ENCODE measurements around the gene MTMR4.
A peak's percentile ranks its signal among the peaks of the same experiment; 100 is the strongest.
"Not testable (repeated sequence)": the region's sequence is repeated elsewhere in the genome, so short reads cannot be mapped to it uniquely, and the experiment has no call there.

Gene MTMR4

DNA sequence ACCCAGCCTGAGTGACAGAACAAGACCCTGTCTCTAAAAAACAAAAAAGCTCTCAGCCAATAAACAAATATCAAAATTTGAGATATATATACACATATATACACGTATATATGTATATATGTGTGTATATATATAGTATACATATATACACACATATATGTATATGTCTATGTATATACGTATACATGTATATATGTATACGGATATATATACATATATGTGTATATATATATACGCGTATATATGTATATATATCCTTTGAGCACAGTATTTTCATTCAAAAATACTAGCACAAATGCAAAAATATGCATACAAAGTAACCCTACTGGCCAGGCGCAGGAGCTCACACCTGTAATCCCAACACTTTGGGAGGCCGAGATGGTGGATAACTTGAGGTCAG, 13.0 kb downstream of the MTMR4 start:
- no peak for TF ChIP-seq JUND (IDR thresholded peaks at IDR 0.05; ENCODE audit: low read depth)
- no peak for DNase-seq (ENCODE audit: low read depth in 1 of 2, low spot score in 1 of 2)
- in situ Hi-C loops (cut with HindIII; ENCODE audit: low pct_unique_long_range_greater_than_20kb, low sequenced_read_pairs), result no loop called here

DNA sequence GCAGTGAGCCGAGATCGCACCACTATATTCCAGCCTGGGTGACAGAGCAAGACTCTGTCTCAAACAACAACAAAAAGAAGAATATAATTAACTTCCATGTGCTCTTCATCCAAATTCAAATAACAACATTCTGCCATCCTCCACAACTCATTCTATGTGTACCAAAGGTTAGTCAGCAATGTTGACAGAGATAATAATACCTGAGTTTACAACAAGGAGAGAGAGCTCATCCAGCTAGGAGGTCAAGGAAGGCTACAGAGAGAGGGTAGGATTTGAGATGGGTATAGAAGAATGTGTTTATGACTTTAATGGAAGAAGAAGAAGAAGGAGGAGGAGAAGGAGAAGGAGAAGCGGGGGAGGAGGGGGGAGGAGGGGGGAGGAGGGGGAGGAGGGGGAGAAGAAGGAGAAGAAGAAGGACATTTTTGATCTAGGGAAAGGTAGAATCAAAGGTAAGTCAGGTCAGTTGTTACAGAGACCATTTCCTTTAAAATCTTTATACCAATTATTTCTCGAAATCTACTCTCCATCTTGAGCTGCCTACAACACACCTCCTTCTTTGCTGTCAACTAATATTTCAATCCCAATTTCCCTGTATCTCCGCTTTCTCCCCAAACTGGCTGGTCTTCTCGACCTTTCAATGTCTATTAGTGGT, 16.1 kb downstream of the MTMR4 start:
- no peak for DNase-seq (ENCODE audit: low read depth in 1 of 2, low spot score in 1 of 2)
- TF ChIP-seq JUND (IDR thresholded peaks at IDR 0.05; ENCODE audit: low read depth), result no peak
- in situ Hi-C loops (cut with HindIII; ENCODE audit: low pct_unique_long_range_greater_than_20kb, low sequenced_read_pairs), result no loop called here

DNA sequence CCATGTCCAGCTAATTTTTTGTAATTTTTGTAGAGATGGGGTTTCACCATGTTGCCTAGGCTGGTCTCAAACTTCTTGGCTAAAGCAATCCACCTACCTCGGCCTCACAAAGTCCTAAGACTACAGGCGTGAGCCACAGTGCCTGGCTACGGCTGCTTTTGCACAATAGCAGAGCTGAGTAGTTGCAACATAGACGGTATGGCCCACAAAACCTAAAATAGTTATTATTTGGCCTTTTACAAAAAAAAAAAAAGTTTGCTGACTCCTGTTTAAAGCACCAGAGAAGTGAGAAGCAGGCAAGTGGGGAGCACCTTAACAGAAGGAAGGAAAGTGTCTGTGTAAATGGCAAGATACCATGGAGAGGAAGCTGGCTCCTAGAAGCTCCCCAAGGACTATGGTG, 20.9 kb downstream of the MTMR4 start:
- TF ChIP-seq JUND (IDR thresholded peaks at IDR 0.05; ENCODE audit: low read depth), result no peak
- in situ Hi-C loops (cut with HindIII; ENCODE audit: low pct_unique_long_range_greater_than_20kb, low sequenced_read_pairs), result no loop called here
- no peak for DNase-seq (ENCODE audit: low read depth in 1 of 2, low spot score in 1 of 2)

DNA sequence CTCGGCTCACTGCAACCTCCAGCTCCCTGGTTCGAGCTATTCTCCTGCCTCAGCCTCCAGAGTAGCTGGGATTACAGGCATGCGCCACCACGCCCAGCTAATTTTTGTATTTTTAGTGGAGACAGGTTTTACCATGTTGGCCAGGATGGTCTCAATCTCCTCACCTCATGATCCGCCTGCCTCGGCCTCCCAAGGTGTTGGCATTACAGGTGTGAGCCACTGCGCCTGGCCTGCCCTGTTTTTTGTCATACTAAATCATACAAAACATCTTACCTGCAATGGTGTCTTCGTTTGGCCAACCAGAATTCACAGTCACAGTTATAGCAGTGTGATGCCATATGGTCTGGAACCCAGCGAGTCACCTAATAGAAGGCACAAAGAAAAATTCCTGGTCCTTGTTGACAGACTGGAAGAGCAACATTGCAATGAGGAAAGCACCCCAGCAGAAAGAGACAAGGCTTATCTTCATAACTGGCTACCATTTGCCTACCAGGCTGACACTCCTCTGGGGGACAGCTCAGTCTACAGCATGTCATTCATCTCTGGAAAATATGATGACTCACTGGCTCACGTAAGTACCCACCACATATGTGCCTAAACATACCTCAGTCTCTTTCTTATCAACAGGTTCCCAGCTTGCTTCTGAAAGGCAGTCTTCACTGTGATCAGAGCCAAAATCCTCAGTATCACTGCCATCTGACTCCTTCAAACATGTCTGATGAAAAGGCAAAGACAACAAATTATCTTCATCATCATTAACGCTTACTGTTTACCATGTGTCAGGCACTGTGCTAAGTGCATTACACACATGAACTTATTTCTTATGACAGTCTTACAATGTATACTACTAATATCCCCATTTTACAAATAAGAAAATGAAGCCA, 22.0 kb downstream of the MTMR4 start:
- in situ Hi-C loops (cut with HindIII; ENCODE audit: low pct_unique_long_range_greater_than_20kb, low sequenced_read_pairs), result no loop called here
- peak in 1 of 2 experiments; percentile 24 for DNase-seq (ENCODE audit: low read depth in 1 of 2, low spot score in 1 of 2)
- TF ChIP-seq JUND (IDR thresholded peaks at IDR 0.05; ENCODE audit: low read depth), result no peak

DNA sequence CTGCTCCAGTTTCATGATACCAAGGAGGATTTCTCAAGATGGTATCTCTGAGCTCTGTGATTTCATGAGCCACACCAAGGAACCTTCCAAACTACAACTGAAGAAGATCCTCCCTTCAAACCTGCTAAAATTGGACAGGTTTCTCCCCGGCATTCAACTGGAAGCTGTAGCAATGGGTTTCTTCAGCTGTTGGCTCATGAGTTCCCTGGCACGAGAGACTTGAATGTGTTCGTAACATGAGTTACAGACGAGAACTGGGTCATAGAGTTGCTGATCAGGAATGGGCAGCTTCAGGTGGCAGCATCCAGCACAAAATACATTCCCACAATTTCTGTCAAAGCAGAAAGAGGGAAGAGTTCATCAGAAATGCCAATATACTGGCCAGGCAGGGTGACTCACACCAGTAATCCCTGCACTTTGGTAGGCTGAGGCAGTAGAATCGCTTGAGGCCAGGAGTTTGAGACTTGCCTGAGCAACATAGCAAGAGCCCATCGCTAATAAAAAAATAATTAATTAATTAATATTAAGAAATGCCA, 22.9 kb downstream of the MTMR4 start:
- in situ Hi-C loops (cut with HindIII; ENCODE audit: low pct_unique_long_range_greater_than_20kb, low sequenced_read_pairs), result no loop called here
- no peak for DNase-seq (ENCODE audit: low read depth in 1 of 2, low spot score in 1 of 2)
- no peak for TF ChIP-seq JUND (IDR thresholded peaks at IDR 0.05; ENCODE audit: low read depth)

DNA sequence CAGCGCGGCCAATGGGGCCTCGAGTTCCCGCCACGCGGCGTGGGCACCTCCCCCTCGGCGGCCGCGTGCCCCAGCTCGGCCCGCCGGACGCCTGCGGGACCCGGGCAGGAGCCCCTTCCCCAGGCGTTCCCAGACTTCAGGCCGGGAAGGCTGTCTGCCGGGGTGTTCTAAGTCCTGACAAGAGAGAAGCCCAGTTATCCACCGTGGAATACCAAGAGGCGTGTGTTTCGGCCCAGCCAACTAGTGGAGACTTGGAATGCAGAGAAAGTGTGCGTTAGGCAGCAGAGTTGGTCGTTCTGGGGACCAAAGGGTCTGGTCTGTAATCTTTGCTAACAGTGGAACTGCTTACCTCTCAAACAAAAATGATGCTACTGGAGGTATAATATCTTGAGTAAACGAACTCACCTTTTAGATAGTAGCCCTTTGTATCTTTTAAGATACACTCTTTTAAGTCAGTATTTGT, 26.0 kb downstream of the MTMR4 start:
- no peak for TF ChIP-seq JUND (IDR thresholded peaks at IDR 0.05; ENCODE audit: low read depth)
- DNase-seq (ENCODE audit: low read depth in 1 of 2, low spot score in 1 of 2), result no peak
- in situ Hi-C loops (cut with HindIII; ENCODE audit: low pct_unique_long_range_greater_than_20kb, low sequenced_read_pairs), result no loop called here

DNA sequence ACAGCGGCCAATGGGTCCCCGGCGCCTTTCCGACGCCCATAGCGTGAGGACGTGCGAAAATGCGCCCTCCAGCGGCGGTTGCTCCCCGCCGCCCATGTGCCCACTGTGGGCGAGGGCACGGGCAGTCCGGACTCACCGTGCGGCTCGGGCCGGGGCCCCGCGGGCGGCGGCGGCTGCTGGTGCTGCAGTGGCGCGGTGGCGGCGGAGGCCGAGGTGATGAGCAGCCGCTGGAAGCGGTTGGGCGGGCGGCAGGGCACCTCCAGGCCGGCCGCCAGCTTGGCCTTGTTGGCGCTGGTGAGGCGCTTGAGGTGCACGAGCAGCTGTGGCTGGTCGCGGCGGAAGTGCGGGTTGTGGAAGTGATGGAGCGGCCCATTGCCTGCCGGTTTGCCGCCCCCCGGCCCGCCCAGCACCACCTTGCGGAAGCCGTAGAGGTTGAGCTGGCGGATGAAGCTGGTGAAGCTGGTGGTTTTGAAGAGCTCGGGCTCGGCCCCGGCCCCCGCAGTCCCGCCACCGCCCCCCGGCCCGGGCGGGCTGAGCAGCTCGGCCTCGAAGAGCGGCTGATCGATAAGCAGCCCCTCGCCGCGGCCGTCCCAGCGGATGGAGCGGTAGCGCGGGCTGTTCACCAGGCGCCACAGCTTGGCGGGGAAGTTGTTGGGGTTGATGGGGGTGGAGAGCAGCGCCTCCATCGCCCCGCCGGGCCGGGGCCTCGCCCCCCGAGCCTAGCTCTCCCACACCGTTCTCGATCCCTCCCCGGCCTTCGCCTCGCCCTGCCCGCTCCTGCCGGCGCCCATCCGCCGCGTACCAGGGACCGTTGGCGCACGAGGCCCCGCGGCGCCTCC, 26.6 kb downstream of the MTMR4 start, which contains the start of gene HSF5:
Gene HSF5 (minus strand): TSS at position 820 of the 839 bp plus-strand sequence. CDS start 134 bp downstream, at position 686.
- in situ Hi-C loops (cut with HindIII; ENCODE audit: low pct_unique_long_range_greater_than_20kb, low sequenced_read_pairs), result no loop called here
- no peak for DNase-seq (ENCODE audit: low read depth in 1 of 2, low spot score in 1 of 2)
- no peak for TF ChIP-seq JUND (IDR thresholded peaks at IDR 0.05; ENCODE audit: low read depth)

DNA sequence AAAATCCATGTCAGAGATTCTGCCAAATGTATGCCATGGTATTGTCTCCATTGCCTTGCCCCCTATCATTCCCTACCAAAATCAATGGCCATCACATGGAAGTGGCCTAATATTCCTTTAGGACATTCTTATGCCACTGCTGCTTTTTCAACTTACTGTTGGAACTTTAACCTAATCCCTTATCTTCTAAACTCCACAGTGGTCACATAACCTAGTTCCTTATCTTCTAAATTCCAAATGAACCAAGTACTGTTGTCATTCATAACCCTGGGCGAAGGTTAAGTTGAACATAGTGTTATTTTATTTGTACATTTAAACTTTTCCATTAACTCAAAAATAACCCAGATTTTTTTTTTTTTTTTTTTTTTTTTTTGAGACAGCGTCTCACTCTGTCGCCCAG, 29.8 kb downstream of the MTMR4 start:
- TF ChIP-seq JUND (IDR thresholded peaks at IDR 0.05; ENCODE audit: low read depth), result no peak
- in situ Hi-C loops (cut with HindIII; ENCODE audit: low pct_unique_long_range_greater_than_20kb, low sequenced_read_pairs), result no loop called here

DNA sequence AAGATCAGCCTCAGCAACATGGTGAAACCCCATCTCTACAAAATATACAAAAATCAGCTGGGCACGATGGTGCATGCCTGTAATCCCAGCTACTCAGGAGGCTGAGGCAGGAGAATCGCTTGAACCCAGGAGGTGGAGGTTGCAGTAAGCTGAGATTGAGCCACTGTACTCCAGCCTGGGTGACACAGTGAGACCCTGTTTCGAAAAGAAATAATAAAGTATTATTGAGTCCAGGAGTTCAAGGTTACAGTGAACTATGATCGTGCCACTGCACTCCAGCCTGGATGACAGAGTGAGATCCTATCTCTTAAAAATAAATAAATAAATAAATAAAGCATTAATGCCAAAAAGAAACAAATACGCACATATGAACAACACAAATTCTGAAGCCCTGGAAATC, 32.6 kb downstream of the MTMR4 start:
- in situ Hi-C loops (cut with HindIII; ENCODE audit: low pct_unique_long_range_greater_than_20kb, low sequenced_read_pairs); DNase-seq (ENCODE audit: low read depth in 1 of 2, low spot score in 1 of 2): not testable (repeated sequence)

More for the DNA sequence above, 29.8 kb downstream of the MTMR4 start:
- no peak for DNase-seq (ENCODE audit: low read depth in 1 of 2, low spot score in 1 of 2)

DNA sequence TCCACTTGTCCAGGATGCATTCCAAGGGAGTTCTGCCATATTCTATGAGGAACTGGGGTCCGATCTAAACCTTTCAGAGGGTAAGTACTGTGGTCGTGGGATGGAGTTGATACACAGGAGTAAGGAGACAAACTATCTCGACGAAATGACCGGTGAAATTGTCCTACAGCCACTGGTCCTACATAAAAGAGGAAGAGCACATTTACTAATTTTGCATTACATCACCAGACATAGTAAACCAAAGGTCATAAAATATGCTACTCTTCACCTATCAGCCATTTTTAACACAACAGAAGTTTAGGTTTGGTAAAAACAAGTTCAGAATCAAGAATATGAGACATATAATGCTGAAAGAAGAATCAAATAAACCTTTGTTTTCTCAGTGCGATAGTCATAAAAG, 34.3 kb downstream of the MTMR4 start:
- in situ Hi-C loops (cut with HindIII; ENCODE audit: low pct_unique_long_range_greater_than_20kb, low sequenced_read_pairs), result no loop called here
- DNase-seq (ENCODE audit: low read depth in 1 of 2, low spot score in 1 of 2), result no peak
- TF ChIP-seq JUND (IDR thresholded peaks at IDR 0.05; ENCODE audit: low read depth), result no peak

DNA sequence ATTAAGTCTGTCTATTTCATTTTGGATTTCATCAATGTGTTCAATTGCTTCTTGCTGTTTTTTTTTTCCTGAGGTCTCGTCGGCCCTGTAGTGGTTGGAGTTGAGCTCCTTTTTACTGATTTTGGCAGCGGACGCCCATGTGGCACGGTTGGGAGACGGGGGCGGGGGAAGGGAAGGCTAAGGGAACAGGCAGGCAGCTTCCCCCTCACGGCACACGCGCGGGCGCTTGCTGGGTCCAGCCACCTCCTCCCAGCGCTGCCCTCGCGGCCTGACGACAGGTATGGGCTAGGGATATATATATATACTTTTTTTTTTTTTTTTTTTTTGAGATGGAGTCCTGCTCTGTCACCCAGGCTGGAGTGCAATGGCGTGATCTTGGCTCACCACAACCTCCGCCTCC, 37.6 kb downstream of the MTMR4 start:
- no peak for TF ChIP-seq JUND (IDR thresholded peaks at IDR 0.05; ENCODE audit: low read depth)
- in situ Hi-C loops (cut with HindIII; ENCODE audit: low pct_unique_long_range_greater_than_20kb, low sequenced_read_pairs), result no loop called here
- DNase-seq (ENCODE audit: low read depth in 1 of 2, low spot score in 1 of 2), result no peak

DNA sequence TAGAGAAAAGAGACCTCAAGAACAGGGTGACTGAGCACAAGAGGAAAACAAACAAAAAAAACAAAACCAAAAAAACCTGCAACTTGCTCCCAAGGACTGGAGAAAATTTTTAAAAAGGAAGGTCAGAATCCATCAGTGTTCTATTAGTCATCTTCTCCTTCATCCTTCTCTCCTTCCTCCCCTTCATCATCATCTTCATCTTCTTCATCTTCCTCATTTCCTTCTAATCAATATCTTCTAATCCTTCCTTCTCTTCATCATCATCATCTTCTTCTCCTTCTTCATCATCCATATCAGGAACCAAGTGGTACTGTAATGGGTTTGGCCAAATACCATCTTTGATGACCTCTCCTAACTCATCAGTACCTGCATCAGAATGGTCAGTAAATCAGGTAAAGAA, 38.5 kb downstream of the MTMR4 start:
- in situ Hi-C loops (cut with HindIII; ENCODE audit: low pct_unique_long_range_greater_than_20kb, low sequenced_read_pairs), result no loop called here
- no peak for TF ChIP-seq JUND (IDR thresholded peaks at IDR 0.05; ENCODE audit: low read depth)
- no peak for DNase-seq (ENCODE audit: low read depth in 1 of 2, low spot score in 1 of 2)
